Measurements from ENCODE around the gene TMPRSS13. TPM values are rescaled to one million over a fixed set of nuclear protein-coding genes. Genes with fewer than 3 reads are reported as not detected.

Gene TMPRSS13
- total RNA-seq, 3 donors from 2014 or later = 0.26 to 0.38 (median 0.38) TPM

DNA sequence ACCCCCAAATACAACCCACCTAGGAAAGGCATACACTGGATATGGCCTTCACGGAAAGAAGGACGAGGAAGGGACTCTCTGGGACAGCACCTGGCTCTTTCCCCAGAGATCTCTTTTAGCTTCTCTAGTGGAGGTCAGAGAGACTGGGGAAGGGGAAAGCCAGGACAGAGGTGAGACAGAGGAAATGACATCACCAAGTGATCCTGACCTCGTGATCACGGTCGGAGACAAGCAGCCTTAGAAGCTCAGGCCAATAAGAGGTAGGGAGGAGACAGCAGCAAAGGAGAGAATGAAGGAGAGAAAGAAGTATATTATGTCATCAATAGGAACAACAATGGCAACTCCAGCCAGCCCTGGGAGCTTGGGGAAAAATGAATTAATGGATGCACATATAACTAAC, 15.4 kb upstream of the TMPRSS13 start:
- ATAC-seq (no peak), DNase-seq (no peak)
- Mint-ChIP-seq H3K4me1 (ENCODE audit: low read depth) (peaks cover 54% of the 10 kb centered on the region), H3K9me3 (no peaks in the 10 kb centered on the region), H3K36me3 (ENCODE audit: insufficient read depth) (peaks cover 2% of the 10 kb centered on the region), H3K4me3 (no peak overlapping the region), H3K27me3 (ENCODE audit: low read depth) (no peaks in the 10 kb centered on the region)

DNA sequence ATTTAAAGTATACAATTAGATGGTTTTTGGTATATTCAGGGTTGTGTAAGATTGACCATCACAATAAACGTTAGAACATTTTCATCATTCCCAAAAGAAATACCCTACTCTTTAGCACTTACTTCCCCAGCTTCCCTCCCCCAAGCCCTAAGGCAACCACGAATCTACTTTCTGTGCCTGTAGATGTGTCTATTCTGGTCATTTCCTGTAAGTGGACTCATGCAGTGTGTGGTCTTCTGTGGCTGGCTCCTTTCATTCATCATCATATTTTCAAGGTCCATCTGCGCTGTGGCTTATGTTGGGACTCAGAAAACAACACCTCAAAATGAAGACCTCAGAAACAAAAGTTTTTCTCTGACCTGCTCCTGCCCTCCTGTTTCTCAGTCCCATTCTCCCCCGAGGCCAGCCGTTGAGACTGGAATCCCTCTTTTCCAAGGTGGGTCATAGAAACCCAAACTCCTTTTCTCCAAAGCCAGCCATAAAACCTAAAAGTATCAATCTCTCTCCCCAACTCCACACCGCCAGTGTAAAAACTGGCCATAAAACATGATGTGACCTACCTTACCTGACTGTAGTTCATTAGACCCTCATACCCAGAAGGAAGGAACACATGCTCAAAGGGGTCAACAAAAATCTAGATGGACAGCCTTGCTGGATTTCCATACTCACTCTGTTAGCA, 12.9 kb upstream of the TMPRSS13 start:
- ATAC-seq (no peak), DNase-seq (no peak)
- H3K4me3 Mint-ChIP-seq = no peak overlapping the region
- peaks cover 2% of the 10 kb centered on the region for H3K36me3 Mint-ChIP-seq (ENCODE audit: insufficient read depth)
- no peaks in the 10 kb centered on the region for H3K9me3 Mint-ChIP-seq
- no peaks in the 10 kb centered on the region for H3K27me3 Mint-ChIP-seq (ENCODE audit: low read depth)
- peaks cover 32% of the 10 kb centered on the region for H3K4me1 Mint-ChIP-seq (ENCODE audit: low read depth)

DNA sequence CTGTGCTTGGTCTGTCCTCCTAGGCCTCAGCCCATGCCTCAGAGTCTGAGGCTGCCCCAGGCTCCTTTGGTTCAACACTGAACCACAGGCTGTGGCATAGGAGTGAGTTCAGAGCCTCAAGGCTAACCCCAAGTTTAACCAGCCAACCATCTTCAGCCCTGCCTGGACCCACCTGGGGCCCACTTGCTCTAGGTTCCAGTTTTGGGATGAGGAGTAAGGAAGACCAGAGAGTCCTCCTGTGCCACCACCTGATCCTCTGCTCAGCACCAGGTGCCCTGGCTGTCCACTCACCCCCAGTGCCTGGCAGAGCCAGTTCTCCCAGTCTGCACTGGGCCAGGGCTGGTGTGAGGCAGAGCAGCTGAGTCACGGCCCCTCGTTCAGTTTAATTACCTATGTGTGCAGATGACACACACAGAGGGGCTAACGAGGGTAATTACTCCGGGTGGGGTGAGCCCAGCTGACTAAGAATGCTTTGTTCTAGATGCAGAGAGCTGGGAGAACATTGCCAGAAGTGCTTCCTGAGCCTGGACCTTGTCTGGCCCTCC, 12.0 kb upstream of the TMPRSS13 start:
- peaks cover 2% of the 10 kb centered on the region for H3K36me3 Mint-ChIP-seq (ENCODE audit: insufficient read depth)
- no peak for ATAC-seq
- no peaks in the 10 kb centered on the region for H3K9me3 Mint-ChIP-seq
- no peak for DNase-seq
- H3K4me3 Mint-ChIP-seq = no peak overlapping the region
- peaks cover 23% of the 10 kb centered on the region for H3K4me1 Mint-ChIP-seq (ENCODE audit: low read depth)
- no peaks in the 10 kb centered on the region for H3K27me3 Mint-ChIP-seq (ENCODE audit: low read depth)

DNA sequence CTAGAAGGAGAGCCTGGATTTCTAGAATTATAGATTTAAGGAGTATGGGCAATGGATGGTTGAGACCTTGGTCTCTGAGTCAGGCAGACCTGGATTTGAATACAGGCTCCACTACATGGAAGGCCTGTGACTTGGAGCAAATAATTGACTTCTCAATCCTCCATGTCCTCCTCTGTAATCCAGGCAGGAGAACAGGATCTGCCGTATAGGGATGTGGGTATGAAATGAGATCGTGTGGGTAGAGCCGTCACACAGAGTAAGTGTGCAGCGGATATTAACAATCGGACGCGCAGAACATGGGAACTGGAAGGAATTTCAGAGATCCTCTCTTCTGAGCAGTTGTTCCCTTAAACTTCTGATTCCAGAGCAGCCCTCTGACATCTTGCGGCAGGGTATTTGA, 11.5 kb upstream of the TMPRSS13 start:
- Mint-ChIP-seq H3K9me3 (no peaks in the 10 kb centered on the region), H3K27me3 (ENCODE audit: low read depth) (no peaks in the 10 kb centered on the region), H3K4me3 (no peak overlapping the region), H3K36me3 (ENCODE audit: insufficient read depth) (peaks cover 2% of the 10 kb centered on the region), H3K4me1 (ENCODE audit: low read depth) (peaks cover 18% of the 10 kb centered on the region)
- DNase-seq = no peak
- no peak for ATAC-seq

DNA sequence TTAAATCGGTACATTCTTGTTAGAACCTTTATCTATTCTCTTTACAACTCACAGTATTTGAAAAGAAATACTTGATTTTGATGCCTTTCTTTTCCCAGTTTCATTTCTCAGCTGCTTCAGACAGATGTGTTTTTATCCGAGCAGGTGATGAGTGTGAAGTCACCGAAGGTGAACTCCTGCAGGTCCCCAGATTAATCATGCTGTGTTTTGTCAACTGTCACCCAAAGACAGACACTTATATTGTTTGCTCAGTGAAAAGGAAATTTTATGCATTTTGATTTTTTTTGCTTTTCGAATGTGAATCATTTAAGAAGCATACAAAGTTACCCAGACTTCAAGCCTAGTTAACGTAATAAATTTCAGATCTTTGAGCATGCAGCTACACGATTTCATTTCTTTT, 7.8 kb upstream of the TMPRSS13 start:
- H3K4me1 Mint-ChIP-seq (ENCODE audit: low read depth) = peaks cover 14% of the 10 kb centered on the region

DNA sequence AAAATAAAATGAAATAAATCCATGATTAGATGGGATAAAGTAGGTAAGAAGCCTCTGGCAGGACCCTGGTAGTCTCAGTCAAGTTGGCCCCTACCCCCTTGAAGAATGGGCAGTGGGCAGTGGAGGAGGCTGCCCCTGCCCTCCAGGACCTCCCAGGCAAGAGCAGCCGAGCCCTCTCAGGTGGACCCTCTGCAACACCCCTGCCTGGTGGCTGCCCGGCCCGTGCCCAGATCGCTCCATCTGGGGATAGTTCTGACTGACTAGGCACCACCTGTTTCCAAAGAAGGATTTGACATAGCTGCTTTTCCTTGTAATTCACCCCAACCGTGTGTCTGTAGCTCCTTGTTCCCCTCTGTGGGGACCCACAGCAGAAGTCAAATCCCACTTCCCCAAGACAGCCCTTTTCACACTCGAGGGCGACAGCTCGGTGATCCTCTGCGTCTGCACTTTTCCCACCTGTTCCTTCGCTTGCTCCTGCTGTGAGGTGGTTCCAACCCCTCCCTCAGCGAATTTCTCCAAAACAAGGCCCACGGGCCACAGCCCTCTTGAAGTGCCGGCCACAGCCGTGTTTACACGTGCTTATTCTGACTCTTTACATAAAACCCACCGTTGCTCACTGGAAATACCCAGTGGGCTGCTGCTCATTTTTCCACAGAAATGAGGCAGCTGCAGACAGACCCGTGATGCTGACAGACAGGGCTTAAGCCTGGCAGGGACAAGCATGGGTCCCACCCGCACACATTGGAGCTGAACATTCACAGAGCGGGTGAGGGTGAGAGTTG, 5.5 kb upstream of the TMPRSS13 start:
- no peaks in the 10 kb centered on the region for H3K27me3 Mint-ChIP-seq (ENCODE audit: low read depth)
- peaks cover 37% of the 10 kb centered on the region for H3K4me1 Mint-ChIP-seq (ENCODE audit: low read depth)
- H3K36me3 Mint-ChIP-seq (ENCODE audit: insufficient read depth) = no peaks in the 10 kb centered on the region
- no peaks in the 10 kb centered on the region for H3K9me3 Mint-ChIP-seq
- DNase-seq (no peak), ATAC-seq (peak; percentile 51 to 67)
- H3K4me3 Mint-ChIP-seq = no peak overlapping the region

More for the DNA sequence above, 7.8 kb upstream of the TMPRSS13 start:
- Mint-ChIP-seq H3K36me3 (ENCODE audit: insufficient read depth) (no peaks in the 10 kb centered on the region), H3K4me3 (no peak overlapping the region), H3K9me3 (no peaks in the 10 kb centered on the region), H3K27me3 (ENCODE audit: low read depth) (no peaks in the 10 kb centered on the region)
- ATAC-seq (no peak), DNase-seq (no peak)

DNA sequence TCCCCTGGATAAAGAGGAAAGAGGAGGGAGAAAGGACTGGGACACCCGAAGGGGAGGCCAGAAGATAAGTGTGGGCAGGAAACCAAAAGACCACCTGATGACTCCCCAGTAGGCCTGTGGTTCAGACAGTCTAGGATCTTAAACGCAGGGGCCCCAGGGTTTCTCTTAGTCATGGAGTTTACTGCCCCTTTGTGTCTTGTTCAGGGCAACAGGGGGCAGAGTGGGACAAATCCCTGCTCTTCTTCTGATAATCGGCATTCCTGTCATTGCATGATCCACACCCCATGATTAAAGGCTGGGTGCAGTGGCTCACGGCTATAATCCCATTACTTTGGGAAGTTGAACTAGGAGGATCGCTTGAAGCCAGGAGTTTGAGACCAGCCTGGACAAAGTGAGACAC, 4.7 kb upstream of the TMPRSS13 start:
- DNase-seq = no peak

DNA sequence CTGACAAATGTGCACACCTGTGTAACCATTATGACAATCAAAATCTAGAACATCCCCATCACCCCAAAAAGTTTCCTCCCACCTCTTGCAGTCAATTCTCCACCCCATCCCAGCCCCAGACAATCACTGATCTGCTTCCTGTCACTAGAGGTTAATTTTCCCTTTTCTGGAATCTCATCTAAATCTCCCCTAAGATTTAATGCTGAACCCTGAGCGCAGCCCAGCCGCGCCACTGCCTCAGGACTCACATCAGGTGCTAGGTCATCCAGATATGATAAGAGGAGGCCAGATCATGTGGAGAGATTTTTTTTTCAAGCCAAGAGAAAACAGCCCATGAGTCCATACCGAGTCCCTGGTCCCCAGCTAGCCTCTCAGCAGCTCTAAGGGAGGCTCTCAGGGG, 4.3 kb upstream of the TMPRSS13 start:
- Mint-ChIP-seq H3K27me3 (ENCODE audit: low read depth) (no peaks in the 10 kb centered on the region), H3K36me3 (ENCODE audit: insufficient read depth) (no peaks in the 10 kb centered on the region), H3K4me3 (no peak overlapping the region), H3K9me3 (no peaks in the 10 kb centered on the region), H3K4me1 (ENCODE audit: low read depth) (peaks cover 42% of the 10 kb centered on the region)
- ATAC-seq (no peak), DNase-seq (no peak)

More for the DNA sequence above, 4.7 kb upstream of the TMPRSS13 start:
- no peak for ATAC-seq
- Mint-ChIP-seq H3K4me1 (ENCODE audit: low read depth) (peaks cover 38% of the 10 kb centered on the region), H3K27me3 (ENCODE audit: low read depth) (no peaks in the 10 kb centered on the region), H3K9me3 (no peaks in the 10 kb centered on the region), H3K4me3 (no peak overlapping the region), H3K36me3 (ENCODE audit: insufficient read depth) (no peaks in the 10 kb centered on the region)

DNA sequence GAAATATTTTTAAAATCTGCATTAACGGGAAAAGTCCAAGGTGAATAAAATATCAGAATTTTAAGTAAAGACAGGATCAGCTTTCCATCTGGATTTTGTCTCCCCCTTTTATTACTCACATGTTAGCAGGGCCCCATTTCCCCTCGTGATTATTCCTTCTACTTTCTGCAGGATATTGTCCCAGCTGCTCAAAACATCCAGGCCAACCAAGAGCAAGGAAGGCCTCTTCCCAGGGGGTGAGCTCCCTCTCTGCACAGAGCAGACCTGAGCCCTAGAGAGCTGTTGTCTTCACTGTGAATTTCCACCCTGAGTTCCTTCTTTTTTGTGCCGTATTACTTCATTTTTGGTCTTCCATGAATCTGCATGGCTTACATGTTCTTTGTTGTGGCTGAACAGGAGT, 3.7 kb upstream of the TMPRSS13 start:
- Mint-ChIP-seq H3K27me3 (ENCODE audit: low read depth) (no peaks in the 10 kb centered on the region), H3K4me1 (ENCODE audit: low read depth) (peaks cover 47% of the 10 kb centered on the region), H3K4me3 (no peak overlapping the region), H3K36me3 (ENCODE audit: insufficient read depth) (no peaks in the 10 kb centered on the region), H3K9me3 (no peaks in the 10 kb centered on the region)
- ATAC-seq (no peak), DNase-seq (no peak)

DNA sequence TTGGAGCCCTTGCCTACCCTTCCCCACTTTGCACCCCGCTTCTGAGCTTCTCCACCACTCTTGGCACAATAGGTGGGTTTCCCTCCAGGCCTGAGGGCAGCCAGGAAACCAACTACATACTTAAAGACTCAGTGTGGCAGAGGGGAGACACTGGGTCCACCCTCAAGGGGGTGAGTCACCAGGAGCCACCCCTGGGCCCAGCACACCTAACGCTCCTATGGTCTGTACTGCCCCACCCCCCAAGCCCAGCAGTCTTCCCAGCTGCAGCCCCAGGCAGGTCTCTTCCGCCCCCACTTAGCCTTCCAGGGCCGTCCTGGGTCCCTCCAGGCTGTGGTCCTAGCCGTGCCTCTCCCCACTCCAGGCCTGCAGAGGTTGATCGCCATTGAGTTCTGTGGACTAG, 3.2 kb upstream of the TMPRSS13 start:
- ATAC-seq (no peak), DNase-seq (no peak)
- Mint-ChIP-seq H3K27me3 (ENCODE audit: low read depth) (no peaks in the 10 kb centered on the region), H3K4me1 (ENCODE audit: low read depth) (peaks cover 47% of the 10 kb centered on the region), H3K36me3 (ENCODE audit: insufficient read depth) (no peaks in the 10 kb centered on the region), H3K9me3 (no peaks in the 10 kb centered on the region), H3K4me3 (no peak overlapping the region)

DNA sequence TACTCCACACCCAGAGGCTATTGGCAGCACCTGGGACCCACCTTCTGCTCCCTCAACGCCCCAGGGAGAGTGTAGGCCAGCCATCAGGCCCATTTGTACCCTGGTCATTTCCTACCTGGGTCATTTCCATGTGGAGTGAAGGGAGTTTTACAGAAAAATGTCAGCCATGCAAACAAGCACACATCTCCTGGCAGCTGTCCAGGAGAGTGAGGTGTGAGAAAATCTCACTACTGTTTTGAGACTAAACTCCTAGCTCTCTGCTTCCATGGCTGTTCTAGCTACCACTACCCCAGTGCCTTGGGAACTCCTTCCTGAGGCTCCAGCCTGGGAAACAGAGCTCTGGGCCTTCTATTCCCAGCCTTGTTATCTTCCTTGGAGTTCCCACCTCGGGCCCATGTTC, 2.8 kb upstream of the TMPRSS13 start:
- no peaks in the 10 kb centered on the region for H3K36me3 Mint-ChIP-seq (ENCODE audit: insufficient read depth)
- no peak for DNase-seq
- H3K4me1 Mint-ChIP-seq (ENCODE audit: low read depth) = peaks cover 47% of the 10 kb centered on the region
- H3K9me3 Mint-ChIP-seq = no peaks in the 10 kb centered on the region
- H3K27me3 Mint-ChIP-seq (ENCODE audit: low read depth) = no peaks in the 10 kb centered on the region
- H3K4me3 Mint-ChIP-seq = no peak overlapping the region
- ATAC-seq = peak in 1 of 2 donors; percentile 45

DNA sequence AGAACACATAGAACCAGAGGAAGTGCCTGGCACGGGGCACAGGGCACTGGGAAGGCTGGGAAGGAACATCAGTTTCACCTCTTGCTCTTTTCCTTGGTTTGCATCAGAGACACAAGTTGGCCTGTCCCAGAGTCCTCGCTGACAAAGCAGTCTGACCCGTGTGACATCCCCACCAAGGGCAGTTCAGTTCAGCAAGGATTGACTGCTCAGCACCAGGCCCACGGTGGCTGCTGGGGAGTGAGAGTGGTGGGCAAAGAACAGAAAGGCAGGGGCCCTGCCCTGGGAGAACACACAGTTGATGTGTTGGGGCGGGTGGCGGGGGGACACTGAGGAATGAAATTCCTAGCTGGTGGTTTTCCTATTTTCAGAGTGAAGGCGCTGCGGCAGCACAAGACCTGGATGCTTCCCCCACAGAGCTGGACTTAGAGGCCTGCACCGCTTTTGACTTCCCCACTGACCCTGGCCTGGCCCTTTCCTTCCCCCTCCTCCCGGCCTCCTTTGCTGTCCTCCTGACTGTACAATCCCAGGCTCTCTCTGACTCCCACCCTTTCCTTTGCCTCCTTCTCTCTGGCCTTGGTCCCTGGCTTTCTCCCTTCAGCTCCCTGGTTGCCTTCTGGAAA, 2.2 kb upstream of the TMPRSS13 start:
- H3K4me3 Mint-ChIP-seq = no peak overlapping the region
- no peaks in the 10 kb centered on the region for H3K9me3 Mint-ChIP-seq
- no peaks in the 10 kb centered on the region for H3K27me3 Mint-ChIP-seq (ENCODE audit: low read depth)
- ATAC-seq (no peak), DNase-seq (no peak)
- peaks cover 47% of the 10 kb centered on the region for H3K4me1 Mint-ChIP-seq (ENCODE audit: low read depth)
- no peaks in the 10 kb centered on the region for H3K36me3 Mint-ChIP-seq (ENCODE audit: insufficient read depth)

DNA sequence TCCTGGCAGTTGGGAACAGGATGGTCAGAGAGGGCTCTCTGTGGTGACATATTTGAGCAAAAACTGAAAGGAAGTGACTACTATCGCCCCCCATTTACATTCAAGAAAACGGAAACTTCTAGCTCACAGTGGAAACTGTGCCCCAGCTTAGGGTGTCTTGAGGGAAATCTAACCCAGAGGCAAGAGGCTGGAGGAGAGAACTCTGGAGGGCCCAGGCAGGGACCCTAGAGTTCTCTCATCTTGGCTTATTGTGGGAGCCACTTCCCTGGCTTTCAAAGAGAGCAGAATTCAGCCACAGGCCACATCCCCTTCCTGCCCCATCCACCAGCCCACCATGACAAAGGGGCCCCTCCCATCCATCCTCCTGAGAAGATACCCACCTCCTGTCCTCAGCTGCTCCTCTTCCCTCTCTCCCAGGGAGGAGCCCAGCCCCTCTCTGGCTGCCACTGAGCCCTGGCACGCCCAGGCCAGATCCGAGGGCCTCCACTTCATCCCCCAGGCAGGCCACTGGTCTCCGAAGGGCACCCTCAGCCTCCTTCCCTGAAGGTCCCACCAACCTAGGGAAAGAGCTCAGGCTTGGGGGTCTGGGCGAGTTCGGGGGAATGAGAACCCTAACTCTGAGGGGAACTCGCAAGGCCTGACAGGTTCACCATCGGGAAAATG, 1.6 kb upstream of the TMPRSS13 start:
- Mint-ChIP-seq H3K27me3 (ENCODE audit: low read depth) (no peaks in the 10 kb centered on the region), H3K4me1 (ENCODE audit: low read depth) (peaks cover 47% of the 10 kb centered on the region), H3K9me3 (no peaks in the 10 kb centered on the region), H3K36me3 (ENCODE audit: insufficient read depth) (no peaks in the 10 kb centered on the region), H3K4me3 (no peak overlapping the region)
- DNase-seq (no peak), ATAC-seq (peak; percentile 30 to 32)

DNA sequence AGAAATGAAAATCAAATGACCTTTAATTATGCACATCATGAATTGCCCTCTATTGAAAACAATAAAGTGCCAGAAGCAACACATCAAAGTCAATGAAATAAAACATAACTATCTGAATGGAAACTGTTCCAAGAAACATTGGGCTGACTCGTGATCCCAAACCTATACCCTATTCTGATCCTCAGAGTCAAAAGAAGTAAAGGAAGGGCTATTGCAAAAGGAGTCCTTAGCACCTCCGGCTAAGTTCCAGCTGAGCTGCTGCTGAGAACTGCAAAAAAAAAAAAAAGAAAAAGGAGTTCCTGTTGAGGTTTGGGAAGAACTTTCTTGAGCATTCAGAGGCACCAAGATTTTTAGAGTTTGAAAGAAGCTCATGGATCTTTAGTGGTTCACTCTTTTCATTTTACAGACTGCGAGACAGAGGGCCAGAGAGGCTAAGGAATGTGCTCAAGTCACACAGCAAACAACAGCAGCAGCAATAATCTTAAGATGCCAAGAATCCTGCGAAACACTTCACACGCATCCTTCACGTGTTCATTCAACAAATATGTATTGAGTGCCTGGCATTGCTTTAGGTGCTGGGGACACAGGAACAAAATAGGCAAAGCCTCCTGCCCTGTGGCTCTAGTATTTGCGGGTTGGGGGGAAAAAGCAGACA, 841 bp upstream of the TMPRSS13 start:
- ATAC-seq = no peak
- Mint-ChIP-seq H3K9me3 (no peaks in the 10 kb centered on the region), H3K4me1 (ENCODE audit: low read depth) (peaks cover 45% of the 10 kb centered on the region), H3K36me3 (ENCODE audit: insufficient read depth) (no peaks in the 10 kb centered on the region), H3K4me3 (peak overlapping the region; percentile 24), H3K27me3 (ENCODE audit: low read depth) (no peaks in the 10 kb centered on the region)
- DNase-seq = no peak
